SU-DHL-6 (cell line): ENCODE results near the gene CADM1.

ENCODE experiments used
- H2AFZ ChIP-seq: fragments of 200-600 bp; sonication (generic); 2 replicates; pipeline ENCODE4 v1.6.1; 2014; ENCODE audit warnings: low read depth, mild to moderate bottlenecking, moderate library complexity, mixed read lengths, antibody characterized with exemption, low read length; ENCODE audit not compliant: severe bottlenecking
- H3F3A ChIP-seq: fragments of 200-600 bp; shearing (Covaris generic); 2 replicates; pipeline ENCODE4 v1.6.0; 2016; ENCODE audit warnings: antibody characterized with exemption, mild to moderate bottlenecking; ENCODE audit not compliant: insufficient read depth
- H3K27ac ChIP-seq: fragments of 200-600 bp; sonication (generic); 2 replicates; pipeline ENCODE4 v1.5.1; 2016; ENCODE audit warnings: low read depth, mild to moderate bottlenecking, low read length, moderate library complexity, mixed read lengths
- H3K27me3 ChIP-seq: fragments of 200-600 bp; sonication (generic), shearing (Covaris generic); 2 replicates; pipeline ENCODE4 v1.6.0; 2014; ENCODE audit warnings: mild to moderate bottlenecking, low read length
- H3K36me3 ChIP-seq: fragments of 200-600 bp; sonication (generic); 2 replicates; pipeline ENCODE4 v1.6.1; 2014; ENCODE audit warnings: mild to moderate bottlenecking, low read length, mixed read lengths
- H3K4me2 ChIP-seq: fragments of 300-600, 200-600 bp; shearing (Covaris generic), sonication (generic); 2 replicates; pipeline ENCODE4 v1.6.0; 2014; ENCODE audit warnings: low read length, low read depth, mild to moderate bottlenecking; ENCODE audit not compliant: poor library complexity, severe bottlenecking
- H3K4me3 ChIP-seq: fragments of 200-600 bp; sonication (generic); 2 replicates; pipeline ENCODE4 v1.5.1; 2014; ENCODE audit warnings: antibody characterized with exemption, low read length, mild to moderate bottlenecking, mixed read lengths; ENCODE audit not compliant: insufficient read depth, poor library complexity, severe bottlenecking
- H3K79me2 ChIP-seq: fragments of 200-600 bp; sonication (generic); 2 replicates; pipeline ENCODE4 v1.6.1; 2014; ENCODE audit warnings: mild to moderate bottlenecking, low read length, moderate library complexity; ENCODE audit not compliant: insufficient read depth
- H3K9ac ChIP-seq: fragments of 200-600 bp; sonication (generic); 2 replicates; pipeline ENCODE4 v1.7.0; 2014; ENCODE audit warnings: mild to moderate bottlenecking, low read length
- H3K9me2 ChIP-seq: fragments of 200-600 bp; sonication (generic); replicated peaks from 2 replicates; pipeline ENCODE4 v1.6.1; 2014; ENCODE audit warnings: low read length; ENCODE audit not compliant: insufficient read depth
- H3K9me3 ChIP-seq: fragments of 200-600 bp; sonication (generic); 2 replicates; pipeline ENCODE4 v1.6.1; 2014; ENCODE audit warnings: low read length, mixed read lengths; ENCODE audit not compliant: insufficient read depth
- H4K20me1 ChIP-seq: fragments of 200-600 bp; sonication (generic); 2 replicates; pipeline ENCODE4 v1.6.1; 2014; ENCODE audit warnings: low read depth, mild to moderate bottlenecking, antibody characterized with exemption, low read length, moderate library complexity, mixed read lengths
- EZH2phosphoT487 ChIP-seq: fragments of 200-600 bp; sonication (generic), shearing (Covaris generic); conservative IDR thresholded peaks from 2 replicates; pipeline ENCODE4 v1.6.1; 2018; ENCODE audit warnings: mild to moderate bottlenecking, antibody characterized with exemption, low read length, moderate library complexity, mixed read lengths
- TF ChIP-seq, protein P1 (sequence below): fragments of 200-600 bp; sonication (generic); IDR thresholded peaks from one replicate; pipeline ENCODE4 v1.5.1; 2017; ENCODE audit warnings: antibody characterized with exemption, mild to moderate bottlenecking, low read length, moderate library complexity; ENCODE audit not compliant: insufficient read depth, poor library complexity, severe bottlenecking

Gene CADM1

DNA sequence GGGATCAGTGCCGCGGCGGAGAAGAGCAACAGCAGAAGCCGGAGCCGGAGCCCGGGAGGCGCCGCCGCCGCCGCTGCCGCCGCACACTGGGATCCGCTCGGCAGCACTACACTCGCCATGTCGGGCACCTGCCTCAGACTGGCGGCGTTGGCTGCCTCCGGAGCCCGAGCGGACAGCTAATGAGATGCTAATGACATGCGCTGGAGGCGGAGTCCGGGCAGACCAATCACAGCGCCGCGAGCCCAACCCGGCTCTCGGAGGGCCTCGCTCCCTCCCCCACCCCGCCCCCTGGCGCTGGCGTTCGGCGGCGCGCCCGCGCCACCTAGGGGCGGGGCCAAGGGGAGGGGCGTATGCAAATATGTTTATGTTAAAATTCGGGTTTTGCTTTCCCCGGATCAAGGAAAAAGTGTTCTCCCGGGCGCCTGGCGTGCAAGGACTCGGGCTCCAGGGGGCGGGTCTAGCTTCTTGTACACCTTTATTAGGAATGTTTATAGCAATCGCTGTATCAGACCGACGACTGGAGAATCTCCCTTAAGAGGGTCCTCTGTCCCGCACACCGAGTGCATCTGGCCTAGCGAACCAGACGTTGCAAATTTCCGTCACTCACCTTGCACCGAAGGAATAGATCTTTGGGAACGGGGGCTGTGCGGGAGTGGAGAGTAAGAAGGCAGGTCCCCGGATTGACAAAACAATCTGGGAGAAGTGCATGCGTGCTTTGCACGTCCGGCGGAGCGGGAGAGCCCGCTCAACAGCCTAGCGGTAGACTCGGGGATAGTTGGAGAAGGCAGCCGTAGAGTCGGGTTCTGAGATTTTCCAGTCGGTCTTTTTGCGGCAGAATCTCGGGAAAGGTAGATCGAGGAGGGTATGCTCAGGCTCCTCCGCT is at the start of gene CADM1:
Gene CADM1 (minus strand): TSS at position 140 of the 883 bp plus-strand sequence.
- H3K36me3 ChIP-seq, result no peaks in the 10 kb centered on the region
- H4K20me1 ChIP-seq, result no peaks in the 10 kb centered on the region
- H3F3A ChIP-seq, result no peaks in the 10 kb centered on the region
- H3K9me2 ChIP-seq, result no peaks in the 10 kb centered on the region
- no peaks in the 10 kb centered on the region for H3K9me3 ChIP-seq
- H3K4me3 ChIP-seq, result no peak within 1 kb of the TSS
- H3K27ac ChIP-seq, result no peak within 1 kb of the TSS
- no peak within 1 kb of the TSS for H3K9ac ChIP-seq
- no peaks in the 10 kb centered on the region for H3K27me3 ChIP-seq
- TF ChIP-seq, protein P1, sequence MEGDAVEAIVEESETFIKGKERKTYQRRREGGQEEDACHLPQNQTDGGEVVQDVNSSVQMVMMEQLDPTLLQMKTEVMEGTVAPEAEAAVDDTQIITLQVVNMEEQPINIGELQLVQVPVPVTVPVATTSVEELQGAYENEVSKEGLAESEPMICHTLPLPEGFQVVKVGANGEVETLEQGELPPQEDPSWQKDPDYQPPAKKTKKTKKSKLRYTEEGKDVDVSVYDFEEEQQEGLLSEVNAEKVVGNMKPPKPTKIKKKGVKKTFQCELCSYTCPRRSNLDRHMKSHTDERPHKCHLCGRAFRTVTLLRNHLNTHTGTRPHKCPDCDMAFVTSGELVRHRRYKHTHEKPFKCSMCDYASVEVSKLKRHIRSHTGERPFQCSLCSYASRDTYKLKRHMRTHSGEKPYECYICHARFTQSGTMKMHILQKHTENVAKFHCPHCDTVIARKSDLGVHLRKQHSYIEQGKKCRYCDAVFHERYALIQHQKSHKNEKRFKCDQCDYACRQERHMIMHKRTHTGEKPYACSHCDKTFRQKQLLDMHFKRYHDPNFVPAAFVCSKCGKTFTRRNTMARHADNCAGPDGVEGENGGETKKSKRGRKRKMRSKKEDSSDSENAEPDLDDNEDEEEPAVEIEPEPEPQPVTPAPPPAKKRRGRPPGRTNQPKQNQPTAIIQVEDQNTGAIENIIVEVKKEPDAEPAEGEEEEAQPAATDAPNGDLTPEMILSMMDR, result no peak
- TF ChIP-seq EZH2phosphoT487, result no peak
- H3K4me2 ChIP-seq, result no peak within 1 kb of the TSS
- no peak within 1 kb of the TSS for H2AFZ ChIP-seq
- H3K79me2 ChIP-seq, result no peaks in the 10 kb centered on the region

DNA sequence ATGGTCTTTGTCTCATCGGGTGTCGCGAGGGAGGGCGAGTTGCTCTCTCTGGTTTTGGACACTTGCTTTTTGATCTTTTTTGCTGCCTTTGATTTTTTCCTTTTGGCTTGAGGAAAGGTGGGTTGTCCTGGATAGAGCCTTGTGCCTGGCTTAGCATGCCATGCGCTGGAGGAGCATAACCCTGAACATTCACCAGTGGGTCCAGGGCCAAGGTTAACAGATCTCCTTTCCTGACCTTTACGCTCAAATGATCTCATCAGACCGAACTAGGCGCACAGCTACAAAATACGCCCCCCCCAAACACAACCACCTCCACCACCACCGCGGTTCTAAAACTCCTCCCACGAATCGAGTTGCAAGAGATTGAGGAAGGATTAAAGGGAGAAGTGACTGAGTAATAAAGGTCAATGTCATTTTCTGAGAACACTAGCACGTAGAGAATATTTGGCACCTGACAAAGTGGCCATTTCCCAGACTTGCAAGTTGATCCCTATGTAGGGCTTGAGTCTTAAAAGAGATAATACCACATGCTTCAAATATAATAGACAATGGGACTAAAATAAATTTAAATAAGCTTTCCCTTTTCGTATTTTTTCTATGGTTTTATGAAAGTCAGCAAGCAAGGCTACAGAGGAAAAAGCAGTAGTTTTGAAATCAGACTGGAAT is 48.7 kb upstream of the CADM1 start:
- Histone ChIP-seq H3K9me2 (no peaks in the 10 kb centered on the region), H3K36me3 (no peaks in the 10 kb centered on the region), H3K4me2 (no peak overlapping the region), H3K79me2 (no peaks in the 10 kb centered on the region), H3K27ac (no peak overlapping the region), H3K9me3 (no peaks in the 10 kb centered on the region), H3K4me3 (no peak overlapping the region), H3F3A (no peaks in the 10 kb centered on the region), H3K27me3 (no peaks in the 10 kb centered on the region), H3K9ac (no peak overlapping the region), H2AFZ (no peak overlapping the region), H4K20me1 (no peaks in the 10 kb centered on the region)
- TF ChIP-seq, protein P1, result no peak
- no peak for TF ChIP-seq EZH2phosphoT487

DNA sequence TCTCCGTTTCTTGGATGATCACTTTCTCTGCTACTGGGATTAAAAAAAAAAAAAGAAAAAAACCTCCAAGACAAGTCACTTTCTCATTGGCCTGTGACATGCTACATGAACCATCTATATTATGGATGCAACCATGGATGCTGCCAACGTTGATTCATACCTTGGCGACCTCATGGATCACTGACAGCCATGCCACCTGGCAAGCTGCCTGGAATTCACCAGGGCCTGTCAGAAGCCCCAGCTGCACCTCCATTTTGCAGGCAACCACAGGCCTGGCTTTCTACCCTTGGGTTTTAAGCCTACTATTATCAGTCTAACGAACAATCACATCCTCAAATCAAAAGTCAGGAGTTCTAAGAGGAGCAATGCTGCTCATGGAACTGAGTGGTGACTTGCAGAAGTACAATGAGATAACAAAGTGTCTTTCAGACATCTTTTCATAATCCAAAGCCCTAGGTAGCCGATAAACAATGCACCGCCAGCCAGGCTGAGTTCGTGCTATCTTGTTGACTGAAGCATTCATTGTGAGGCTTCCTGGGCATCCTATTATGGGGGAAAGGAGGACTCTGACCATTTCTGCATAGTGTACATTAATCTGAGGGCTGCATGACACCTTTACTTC is 48.0 kb upstream of the CADM1 start:
- no peaks in the 10 kb centered on the region for H3K27me3 ChIP-seq
- no peak overlapping the region for H3K4me3 ChIP-seq
- TF ChIP-seq, protein P1, result no peak
- TF ChIP-seq EZH2phosphoT487, result no peak
- H3K9me3 ChIP-seq, result no peaks in the 10 kb centered on the region
- H3K27ac ChIP-seq, result no peak overlapping the region
- H3F3A ChIP-seq, result no peaks in the 10 kb centered on the region
- H2AFZ ChIP-seq, result no peak overlapping the region
- no peak overlapping the region for H3K9ac ChIP-seq
- H4K20me1 ChIP-seq, result no peaks in the 10 kb centered on the region
- no peaks in the 10 kb centered on the region for H3K79me2 ChIP-seq
- H3K36me3 ChIP-seq, result no peaks in the 10 kb centered on the region
- H3K4me2 ChIP-seq, result no peak overlapping the region
- H3K9me2 ChIP-seq, result no peaks in the 10 kb centered on the region
